PFSK-1 (cell line): Measurements from ENCODE around the gene ESPN.

Source experiments
- FOXP2 ChIP-seq: optimal IDR thresholded peaks from 2 replicates; pipeline ENCODE3; 2011; ENCODE audit warnings: borderline replicate concordance, control low read depth, inconsistent platforms; ENCODE audit not compliant: insufficient read depth; ENCODE audit errors: extremely low read length, extremely low read depth
- POLR2AphosphoS5 ChIP-seq: IDR thresholded peaks from 2 replicates; pipeline ENCODE4 v1.6.1; 2012; ENCODE audit warnings: low read depth, mild to moderate bottlenecking, control low read depth, low read length, moderate library complexity
- SIN3A ChIP-seq: IDR thresholded peaks from 2 replicates; pipeline ENCODE4 v1.6.1; 2012; ENCODE audit warnings: mild to moderate bottlenecking, low read length, moderate library complexity, borderline replicate concordance; ENCODE audit not compliant: insufficient read depth
- TAF1 ChIP-seq: IDR thresholded peaks from 2 replicates; pipeline ENCODE4 v1.6.1; 2012; ENCODE audit warnings: low read length, control low read depth, borderline replicate concordance; ENCODE audit not compliant: insufficient read depth
- TF ChIP-seq, protein P1 (sequence below), 2 experiments: IDR thresholded peaks; 2 replicates each; pipeline versions ENCODE4 v1.6.1 to v1.8.0; 2011 to 2012; ENCODE audit warnings: low read depth in 2 of 2, low read length in 2 of 2, control low read depth in 1 of 2, inconsistent platforms in 1 of 2, mild to moderate bottlenecking in 1 of 2, moderate library complexity in 1 of 2; ENCODE audit not compliant: insufficient read depth in 1 of 2

DNA sequence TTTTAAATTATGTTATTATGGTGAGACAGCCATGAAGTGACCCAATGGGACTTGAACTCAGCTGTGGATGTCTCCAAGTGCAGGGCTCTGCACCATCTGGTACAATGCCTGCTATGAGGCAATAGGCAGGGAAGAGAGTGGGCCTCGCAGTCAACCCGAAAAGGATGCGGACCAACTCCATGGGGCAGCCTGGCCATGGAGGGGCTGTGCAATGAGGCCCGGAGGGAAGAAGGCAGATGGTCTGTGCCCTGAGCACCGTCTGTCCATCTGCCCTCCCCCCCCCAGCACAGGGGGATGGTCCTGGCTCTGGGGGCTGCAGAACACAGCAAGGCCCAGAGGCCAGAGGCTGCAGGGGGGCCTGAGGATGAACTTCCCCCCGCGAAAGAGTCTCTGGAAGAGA is 17.0 kb downstream of the ESPN start:
- TF ChIP-seq POLR2AphosphoS5 (no peak), TAF1 (no peak), SIN3A (no peak), FOXP2 (no peak)
- TF ChIP-seq, protein P1, sequence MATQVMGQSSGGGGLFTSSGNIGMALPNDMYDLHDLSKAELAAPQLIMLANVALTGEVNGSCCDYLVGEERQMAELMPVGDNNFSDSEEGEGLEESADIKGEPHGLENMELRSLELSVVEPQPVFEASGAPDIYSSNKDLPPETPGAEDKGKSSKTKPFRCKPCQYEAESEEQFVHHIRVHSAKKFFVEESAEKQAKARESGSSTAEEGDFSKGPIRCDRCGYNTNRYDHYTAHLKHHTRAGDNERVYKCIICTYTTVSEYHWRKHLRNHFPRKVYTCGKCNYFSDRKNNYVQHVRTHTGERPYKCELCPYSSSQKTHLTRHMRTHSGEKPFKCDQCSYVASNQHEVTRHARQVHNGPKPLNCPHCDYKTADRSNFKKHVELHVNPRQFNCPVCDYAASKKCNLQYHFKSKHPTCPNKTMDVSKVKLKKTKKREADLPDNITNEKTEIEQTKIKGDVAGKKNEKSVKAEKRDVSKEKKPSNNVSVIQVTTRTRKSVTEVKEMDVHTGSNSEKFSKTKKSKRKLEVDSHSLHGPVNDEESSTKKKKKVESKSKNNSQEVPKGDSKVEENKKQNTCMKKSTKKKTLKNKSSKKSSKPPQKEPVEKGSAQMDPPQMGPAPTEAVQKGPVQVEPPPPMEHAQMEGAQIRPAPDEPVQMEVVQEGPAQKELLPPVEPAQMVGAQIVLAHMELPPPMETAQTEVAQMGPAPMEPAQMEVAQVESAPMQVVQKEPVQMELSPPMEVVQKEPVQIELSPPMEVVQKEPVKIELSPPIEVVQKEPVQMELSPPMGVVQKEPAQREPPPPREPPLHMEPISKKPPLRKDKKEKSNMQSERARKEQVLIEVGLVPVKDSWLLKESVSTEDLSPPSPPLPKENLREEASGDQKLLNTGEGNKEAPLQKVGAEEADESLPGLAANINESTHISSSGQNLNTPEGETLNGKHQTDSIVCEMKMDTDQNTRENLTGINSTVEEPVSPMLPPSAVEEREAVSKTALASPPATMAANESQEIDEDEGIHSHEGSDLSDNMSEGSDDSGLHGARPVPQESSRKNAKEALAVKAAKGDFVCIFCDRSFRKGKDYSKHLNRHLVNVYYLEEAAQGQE (IDR thresholded peaks at IDR 0.05; ENCODE audit: insufficient read depth in 1 of 2, low read depth in 2 of 2, low read length in 2 of 2) = no peak
